IMR-90 (cell line): Measurements from ENCODE around the gene PSMB11. TPM values are rescaled to one million over a fixed set of nuclear protein-coding genes. Genes with fewer than 3 reads are reported as not detected.

Source experiments
- ATAC-seq: fragments of 200-7000 bp; cut with Tn5 transposase; 2 replicates; pipeline ENCODE4 v1.9.1; 2020; ENCODE audit warnings: low read depth, mild to moderate bottlenecking, moderate library complexity
- BruUV-seq: library from RNA; stranded (reverse); fragments of 400-500 nt; replicated peaks from 2 replicates; lab custom pipeline; 2021; lab: Mats Ljungman, UMichigan
- CTCF ChIA-PET: fragments of 300-600 bp; formaldehyde crosslinking; extraction: SDS; loops from one replicate; lab custom pipeline; 2021; ENCODE audit warnings: antibody characterized with exemption; lab: Yijun Ruan, JAX
- POLR2A ChIA-PET: fragments of 300-600 bp; sonication (Branson Sonifier 250); formaldehyde crosslinking; loops from one replicate; lab custom pipeline; 2022; ENCODE audit warnings: antibody characterized with exemption; ENCODE audit not compliant: unreplicated experiment; lab: Charles Lee
- DNase-seq: peaks from one replicate; pipeline ENCODE4 v3.0.0; 2013
- H2AFZ ChIP-seq: replicated peaks from 2 replicates; pipeline ENCODE3; 2013; ENCODE audit warnings: low read length, mild to moderate bottlenecking; ENCODE audit not compliant: poor library complexity
- H2AK5ac ChIP-seq: 2 replicates; pipeline ENCODE4 v1.6.1; 2013; ENCODE audit warnings: low read depth, low read length, inconsistent platforms
- H2AK9ac ChIP-seq: replicated peaks from 2 replicates; pipeline ENCODE3; 2013; ENCODE audit warnings: mild to moderate bottlenecking, low read depth, low read length, moderate library complexity; ENCODE audit not compliant: poor library complexity
- H2BK120ac ChIP-seq: 2 replicates; pipeline ENCODE4 v1.6.1; 2013; ENCODE audit warnings: low read depth, low read length, inconsistent platforms
- H2BK15ac ChIP-seq: 3 replicates; pipeline ENCODE4 v1.6.1; 2013; ENCODE audit warnings: low read depth, low read length, inconsistent platforms
- H2BK20ac ChIP-seq: 2 replicates; pipeline ENCODE4 v1.6.1; 2013; ENCODE audit warnings: low read depth, mild to moderate bottlenecking, inconsistent platforms, low read length, moderate library complexity
- H2BK5ac ChIP-seq: 2 replicates; pipeline ENCODE4 v1.6.1; 2013; ENCODE audit warnings: mild to moderate bottlenecking, low read depth, low read length, inconsistent platforms; ENCODE audit not compliant: poor library complexity, severe bottlenecking
- H3K14ac ChIP-seq: replicated peaks from 2 replicates; pipeline ENCODE4 v1.6.1; 2013; ENCODE audit warnings: low read depth, low read length, inconsistent platforms
- H3K18ac ChIP-seq: 2 replicates; pipeline ENCODE4 v1.6.1; 2013; ENCODE audit warnings: low read depth, low read length, control low read depth
- H3K23ac ChIP-seq: 2 replicates; pipeline ENCODE4 v1.6.1; 2013; ENCODE audit warnings: low read depth, low read length, inconsistent platforms
- H3K27ac ChIP-seq: 2 replicates; pipeline ENCODE4 v1.5.1; 2013; ENCODE audit warnings: mild to moderate bottlenecking, control low read depth, low read length; ENCODE audit not compliant: insufficient read depth
- H3K27me3 ChIP-seq: 2 replicates; pipeline ENCODE4 v1.6.1; 2013; ENCODE audit warnings: low read length; ENCODE audit not compliant: control insufficient read depth, insufficient read depth
- H3K36me3 ChIP-seq: 2 replicates; pipeline ENCODE4 v1.6.1; 2013; ENCODE audit warnings: low read length, mixed read lengths; ENCODE audit not compliant: control insufficient read depth, insufficient read depth
- H3K4ac ChIP-seq: 2 replicates; pipeline ENCODE4 v1.6.1; 2013; ENCODE audit warnings: low read depth, low read length, inconsistent platforms
- H3K4me1 ChIP-seq: 2 replicates; pipeline ENCODE4 v1.6.1; 2013; ENCODE audit warnings: low read length, mixed read lengths; ENCODE audit not compliant: control insufficient read depth, insufficient read depth
- H3K4me2 ChIP-seq: 2 replicates; pipeline ENCODE4 v1.6.1; 2013; ENCODE audit warnings: low read depth, mild to moderate bottlenecking, control low read depth, low read length, moderate library complexity
- H3K4me3 ChIP-seq: 2 replicates; pipeline ENCODE4 v1.5.1; 2013; ENCODE audit warnings: low read depth, mild to moderate bottlenecking, control low read depth, low read length, moderate library complexity; ENCODE audit not compliant: insufficient read depth
- H3K56ac ChIP-seq: 2 replicates; pipeline ENCODE4 v1.6.1; 2013; ENCODE audit warnings: low read length, inconsistent platforms; ENCODE audit not compliant: insufficient read depth; ENCODE audit errors: extremely low read depth
- H3K79me1 ChIP-seq, 2 experiments: 2 replicates each; pipeline ENCODE4 v1.6.1; 2013; ENCODE audit warnings: low read length in 2 of 2, inconsistent platforms in 1 of 2, low read depth in 1 of 2
- H3K9ac ChIP-seq: 2 replicates; pipeline ENCODE4 v1.6.1; 2013; ENCODE audit warnings: low read depth, low read length, control low read depth
- H3K9me1 ChIP-seq: 2 replicates; pipeline ENCODE4 v1.6.1; 2013; ENCODE audit warnings: low read length, inconsistent platforms; ENCODE audit not compliant: insufficient read depth
- H3K9me3 ChIP-seq: 2 replicates; pipeline ENCODE4 v1.6.1; 2013; ENCODE audit warnings: low read length; ENCODE audit not compliant: control insufficient read depth, insufficient read depth
- H4K20me1 ChIP-seq: 2 replicates; pipeline ENCODE4 v1.6.1; 2013; ENCODE audit warnings: low read length, inconsistent platforms; ENCODE audit not compliant: insufficient read depth
- H4K5ac ChIP-seq: 2 replicates; pipeline ENCODE4 v1.6.1; 2013; ENCODE audit warnings: mild to moderate bottlenecking, low read depth, low read length, control low read depth
- H4K8ac ChIP-seq, 2 experiments: 2 replicates each; pipeline ENCODE4 v1.6.1; 2013; ENCODE audit warnings: low read depth in 2 of 2, low read length in 2 of 2, control low read depth in 1 of 2, inconsistent platforms in 1 of 2
- H4K91ac ChIP-seq: 2 replicates; pipeline ENCODE4 v1.6.1; 2013; ENCODE audit warnings: low read depth, low read length, inconsistent platforms; ENCODE audit not compliant: insufficient read depth
- BHLHE40 ChIP-seq: fragments of 150-350 bp; IDR thresholded peaks from 2 replicates; pipeline ENCODE4 v1.6.1; 2016; ENCODE audit warnings: mild to moderate bottlenecking, low read depth, low read length
- FOS ChIP-seq: fragments of 150-350 bp; IDR thresholded peaks from 2 replicates; pipeline ENCODE4 v1.6.1; 2016; ENCODE audit warnings: low read depth, low read length
- RFX5 ChIP-seq: IDR thresholded peaks from 2 replicates; pipeline ENCODE4 v1.8.0; 2012; ENCODE audit warnings: low read depth, mild to moderate bottlenecking, low read length, moderate library complexity
- WGBS, 2 experiments: methylation state at CpG; one replicate each; pipeline versions ENCODE4 v1.1.5 to v1.1.7; 2013; ENCODE audit warnings: missing lambda C conversion rate in 2 of 2; ENCODE audit not compliant: insufficient read length in 1 of 2; ENCODE audit errors: extremely low coverage in 2 of 2; 5-methylcytosine and 5-hydroxymethylcytosine counted together
- dilution Hi-C: fragments of 300-500 bp; cut with HindIII; formaldehyde crosslinking; loops from one replicate; pipeline ENCODE4 v1.14.3; 2018; ENCODE audit warnings: low sequenced_read_pairs; ENCODE audit not compliant: unreplicated experiment
- in situ Hi-C: fragments of 300-500 bp; cut with MboI; formaldehyde crosslinking; loops from 3 replicates; pipeline ENCODE4 v1.14.3; 2019; ENCODE audit warnings: low sequenced_read_pairs, inconsistent platforms, mixed read lengths
- intact Hi-C: fragments of 100-400 bp; cut with micrococcal nuclease; formaldehyde crosslinking; loops from 2 replicates; pipeline ENCODE4 v1.10.0; 2022
- polyA plus RNA-seq, 3 experiments: library from polyadenylated mRNA; depleted of rRNA; stranded (reverse); fragments of >200 nt; gene quantifications; 2 replicates each; pipeline ENCODE4 v1.2.3, GENCODE V29; 2012; ENCODE audit warnings: low replicate concordance in 1 of 3
- total RNA-seq: library from RNA; depleted of rRNA; stranded (reverse); fragments of >200 nt; gene quantifications from 2 replicates; pipeline ENCODE4 v1.2.3, GENCODE V29; 2012

PSMB11 gene
- total and polyA plus RNA-seq, 2 of the 4 experiments (the other 2 are of a cell fraction): not detected

GRCh38 chr14:23045419-23046357 lies 3.7 kb downstream of the PSMB11 start:
- Histone ChIP-seq H3K27ac (no peak overlapping the region), H3K79me1 (no peaks in the 10 kb centered on the region), H2BK120ac (no peak overlapping the region), H2BK20ac (no peak overlapping the region), H2BK15ac (no peak overlapping the region), H3K36me3 (no peaks in the 10 kb centered on the region), H3K56ac (no peak overlapping the region), H3K4me1 (peaks cover 7% of the 10 kb centered on the region), H3K9ac (no peak overlapping the region), H4K20me1 (no peaks in the 10 kb centered on the region), H3K27me3 (no peaks in the 10 kb centered on the region), H3K14ac (no peak overlapping the region), H2AK9ac (peak overlapping the region; percentile 33), H3K9me3 (no peaks in the 10 kb centered on the region), H3K4me3 (no peak overlapping the region), H3K18ac (no peak overlapping the region), H2AK5ac (peak overlapping the region; percentile 8), H4K5ac (no peak overlapping the region), H3K4ac (no peak overlapping the region), H3K9me1 (peaks cover 12% of the 10 kb centered on the region), H4K8ac (no peak overlapping the region), H2AFZ (peak overlapping the region; percentile 63), H3K4me2 (no peak overlapping the region), H4K91ac (no peak overlapping the region), H2BK5ac (no peak overlapping the region), H3K23ac (no peak overlapping the region)
- ChIA-PET CTCF (interaction anchor here (0.9 kb wide), 1 partner anchor 12 kb away, joined by 3 read pairs; no protein-coding TSS in a partner anchor), POLR2A (no interaction called here)
- WGBS, 2 experiments: 80% methylated on average over 5 of the region's 13 CpGs; no CpG with 5 or more reads in 1 of the 2 experiments
- TF ChIP-seq RFX5 (no peak), FOS (no peak), BHLHE40 (no peak)
- dilution Hi-C loops: no loop called here
- no peak; the same call in 1 of the 2 replicates for ATAC-seq
- no peak for DNase-seq
- no TSS peak for BruUV-seq
- in situ Hi-C loops: no loop called here
- intact Hi-C loops: no loop called here
